HG03060 (cell line): ENCODE measurements around the gene IL26.
A peak's percentile ranks its signal among the peaks of the same experiment; 100 is the strongest.
"Not testable (repeated sequence)": the region's sequence is repeated elsewhere in the genome, so short reads cannot be mapped to it uniquely, and the experiment has no call there.

Experiments
- ATAC-seq: cut with Tn5 transposase; IDR thresholded peaks from one replicate; pipeline ENCODE4 v1.9.1; 2021; ENCODE audit warnings: low read depth, moderate number of reproducible peaks; ENCODE audit not compliant: unreplicated experiment

Gene IL26

DNA sequence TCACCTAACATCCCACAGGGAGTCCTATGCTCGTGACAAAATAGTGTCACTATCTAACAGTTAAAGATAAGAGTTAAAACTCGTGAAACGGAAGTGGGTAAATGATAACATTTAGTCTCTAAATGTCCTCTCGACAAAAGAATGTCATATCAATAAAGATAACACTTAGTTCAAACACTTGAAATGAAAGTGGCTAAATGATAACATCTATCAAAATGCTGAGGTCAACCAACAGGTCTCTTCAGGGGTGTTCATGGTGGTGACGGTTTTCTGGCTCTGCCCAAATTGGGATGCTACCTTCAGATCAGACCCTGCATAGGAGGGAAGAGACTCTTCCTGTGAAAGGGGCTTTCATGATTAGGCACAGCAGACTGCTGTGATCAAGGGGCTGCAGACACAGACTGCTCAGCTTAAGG lies 22.1 kb downstream of the IL26 start:
- no peak for ATAC-seq

DNA sequence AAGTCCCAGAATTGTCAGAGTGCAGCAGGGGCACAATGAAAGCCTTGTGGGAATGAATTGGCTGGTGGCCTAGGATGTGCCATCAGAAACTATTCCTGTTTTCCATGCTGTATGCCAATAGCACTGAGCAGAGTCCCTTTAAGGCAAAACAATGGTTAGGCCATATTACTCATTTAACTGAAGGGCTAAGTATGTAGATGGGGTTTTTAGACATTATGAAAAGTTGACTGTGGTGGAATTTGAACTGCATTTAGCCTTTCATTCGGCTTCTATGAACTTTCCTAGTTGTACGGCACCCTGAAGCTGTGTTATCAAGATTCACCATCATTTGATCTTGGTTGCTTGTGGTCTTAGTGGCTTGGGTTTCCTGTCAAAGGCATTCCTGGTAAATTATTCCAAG lies 24.8 kb downstream of the IL26 start:
- ATAC-seq, result no peak

DNA sequence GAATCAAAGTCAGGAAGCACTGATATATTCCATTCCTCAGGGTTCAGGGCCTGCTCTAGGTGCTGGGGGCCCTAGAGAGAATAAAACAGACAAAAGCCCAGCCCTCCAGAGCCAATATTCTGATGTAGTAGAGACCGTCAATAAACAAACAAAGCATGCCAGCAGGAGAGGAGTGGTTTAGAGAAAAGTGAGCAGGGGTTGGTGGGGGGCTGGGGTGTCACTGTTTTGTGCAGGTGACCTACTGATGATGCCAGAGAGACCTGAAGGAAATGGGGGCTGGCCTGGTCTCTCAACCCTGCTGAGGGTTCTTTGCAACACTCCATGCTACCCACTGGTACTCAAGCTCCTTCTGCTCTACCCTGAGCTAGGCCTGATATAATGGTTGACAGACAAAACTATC lies 26.5 kb downstream of the IL26 start:
- ATAC-seq, result no peak

DNA sequence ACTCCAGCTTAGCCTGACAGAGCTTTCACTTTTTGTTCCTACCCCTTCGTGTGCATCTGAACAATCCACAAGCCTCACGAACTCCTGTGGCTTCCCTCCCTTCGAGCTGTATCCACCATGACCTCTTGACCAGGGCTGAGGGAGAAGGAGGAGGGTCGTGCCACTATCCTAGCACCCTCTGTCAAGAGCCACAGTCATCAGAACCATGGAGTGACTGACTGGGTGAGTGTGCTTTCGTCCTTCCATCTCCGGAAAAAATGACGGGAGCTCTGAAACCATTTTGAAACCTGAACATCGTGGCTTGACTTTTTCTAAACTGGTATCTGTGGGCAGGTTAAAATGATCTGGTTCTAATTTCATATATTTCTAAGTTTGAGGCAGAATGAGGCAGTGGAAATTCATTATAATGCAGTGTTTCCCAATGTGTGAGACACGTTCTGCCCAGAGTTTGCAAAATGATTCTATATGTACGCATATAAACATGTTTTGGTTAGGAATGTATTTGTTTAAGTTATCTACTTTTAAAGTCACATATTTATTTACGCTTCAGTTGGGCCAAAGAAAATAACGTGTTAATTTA lies 27.0 kb downstream of the IL26 start:
- no peak for ATAC-seq

DNA sequence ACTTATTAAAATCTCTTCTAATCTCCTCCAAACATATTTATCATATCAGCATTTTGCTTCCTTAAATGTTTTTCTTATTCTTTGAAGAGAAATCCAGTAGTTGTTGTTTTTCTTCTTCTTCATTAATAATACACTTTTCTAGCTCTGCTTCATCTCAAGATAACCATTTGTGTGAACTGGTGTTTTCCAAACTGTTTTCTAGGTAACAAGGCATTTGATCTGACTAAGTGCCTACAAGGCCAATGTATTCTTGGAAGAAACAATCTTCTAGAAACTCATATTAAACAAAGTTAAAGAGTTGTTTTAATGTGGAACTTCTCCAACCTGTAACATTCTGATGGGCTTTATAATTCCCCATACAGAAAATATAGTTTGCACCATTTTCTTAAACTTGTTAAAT lies 35.3 kb downstream of the IL26 start:
- ATAC-seq, result no peak

DNA sequence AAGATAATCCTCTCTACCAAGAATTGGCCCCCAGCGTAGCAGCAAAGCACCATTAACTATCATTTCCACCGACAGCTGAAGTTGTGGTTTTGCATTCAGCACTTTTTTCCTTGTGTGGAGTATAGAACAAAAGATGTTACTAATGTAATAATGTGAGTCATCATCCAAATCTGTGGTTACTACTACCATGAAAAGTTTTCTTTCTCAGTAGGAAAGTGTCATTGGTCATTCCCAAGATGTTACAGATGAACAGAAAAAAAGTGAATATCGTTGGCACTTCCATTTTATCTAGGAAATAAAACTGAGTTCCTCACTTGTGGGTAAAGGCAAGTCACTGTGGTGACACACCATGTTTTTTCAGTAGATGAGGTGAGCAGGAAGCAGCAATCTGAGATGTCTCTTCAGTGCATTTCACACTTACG lies 35.8 kb downstream of the IL26 start:
- no peak for ATAC-seq

DNA sequence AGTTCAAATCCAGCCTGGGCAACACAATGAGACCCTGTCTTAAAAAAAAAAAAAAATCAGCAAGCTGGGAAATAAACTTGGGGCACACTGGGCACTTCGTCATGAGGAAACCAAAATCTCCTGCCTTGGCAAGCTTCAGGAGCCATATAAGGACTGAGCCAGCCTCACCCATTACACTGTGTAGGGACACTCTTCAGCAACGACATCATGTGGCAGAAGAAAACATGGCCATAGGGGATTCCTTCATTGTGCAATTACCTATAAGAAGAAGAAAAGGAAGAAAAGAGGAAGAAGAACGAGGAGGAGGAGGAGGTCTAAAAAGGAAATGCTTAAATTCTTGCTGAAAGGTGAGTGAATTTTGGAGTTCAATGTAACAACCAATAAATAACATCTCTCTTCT lies 40.0 kb downstream of the IL26 start:
- no peak for ATAC-seq

DNA sequence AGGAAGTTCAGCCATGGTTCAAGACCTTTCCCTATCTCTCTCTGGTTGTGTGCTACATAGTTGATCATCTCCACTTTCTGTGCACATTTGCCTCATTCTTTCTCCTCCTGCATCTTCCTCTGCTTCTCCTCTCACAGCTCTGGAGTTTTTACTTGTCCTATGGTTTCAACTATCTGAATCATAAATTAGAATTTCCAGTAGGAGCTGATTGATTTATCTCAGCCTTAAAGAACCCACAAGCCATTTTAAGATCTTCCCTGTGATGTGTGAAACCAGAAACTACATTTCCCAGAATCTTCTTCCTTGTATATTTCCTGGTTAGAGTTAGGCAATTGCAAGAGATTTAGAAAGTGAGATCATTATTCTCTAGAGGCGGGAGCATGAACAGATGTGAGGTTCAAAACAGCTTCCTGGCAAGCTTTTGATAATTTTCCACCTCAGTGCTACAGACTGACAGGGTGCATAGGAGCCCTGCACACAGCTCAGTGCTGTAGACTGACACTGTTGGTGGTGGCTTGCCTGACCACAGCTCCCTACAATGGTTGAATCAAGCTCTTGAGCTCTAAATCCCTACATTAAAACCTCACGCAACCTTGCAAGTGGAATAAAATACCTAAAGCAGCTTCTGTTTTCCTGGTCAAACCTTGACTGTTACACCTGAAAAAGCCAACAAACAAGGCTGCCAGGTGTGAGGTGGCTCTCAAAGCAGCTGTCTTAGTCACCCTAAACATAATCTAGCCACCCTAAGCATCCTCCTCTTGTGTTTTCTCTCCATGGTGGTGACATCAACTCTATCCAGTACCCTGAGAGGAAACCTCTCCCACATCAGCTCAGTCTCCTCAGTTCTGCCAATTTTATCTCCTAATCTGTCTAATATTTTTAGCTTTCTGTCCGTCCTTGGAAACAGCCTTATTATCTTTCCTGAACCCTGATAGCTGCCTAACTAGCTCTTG lies 44.5 kb downstream of the IL26 start:
- ATAC-seq, result no peak

DNA sequence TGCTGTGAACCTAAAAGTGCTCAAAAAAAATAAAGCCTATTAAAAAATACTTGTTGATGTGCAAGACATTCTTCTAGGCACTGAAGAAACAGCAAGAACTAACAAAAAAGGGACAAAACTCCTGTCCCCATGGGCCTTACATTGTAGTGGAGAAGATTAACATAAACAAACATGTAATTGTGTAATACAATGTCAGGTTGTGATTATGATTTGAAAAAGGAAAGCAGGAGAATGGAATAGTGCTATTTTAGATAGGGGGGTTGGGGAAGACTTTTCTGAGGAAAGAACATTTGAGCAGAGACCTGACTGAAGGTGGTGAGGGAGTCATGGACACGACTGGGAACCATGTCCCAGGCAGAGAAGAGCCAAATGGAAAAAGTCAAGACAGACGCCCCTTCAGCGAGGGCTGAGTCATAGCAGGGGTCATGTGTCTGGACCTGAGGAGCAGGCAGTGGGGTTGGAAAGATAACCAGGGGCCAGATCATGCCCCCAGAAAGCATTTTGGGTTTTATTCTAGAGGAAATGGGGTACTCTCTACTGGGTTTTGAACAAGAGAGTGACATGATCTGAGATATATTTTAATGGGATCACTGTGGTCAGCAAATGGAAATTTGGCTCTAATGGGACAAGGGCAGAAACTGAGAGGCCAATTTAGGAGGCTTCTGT lies 46.7 kb downstream of the IL26 start:
- ATAC-seq, result no peak

DNA sequence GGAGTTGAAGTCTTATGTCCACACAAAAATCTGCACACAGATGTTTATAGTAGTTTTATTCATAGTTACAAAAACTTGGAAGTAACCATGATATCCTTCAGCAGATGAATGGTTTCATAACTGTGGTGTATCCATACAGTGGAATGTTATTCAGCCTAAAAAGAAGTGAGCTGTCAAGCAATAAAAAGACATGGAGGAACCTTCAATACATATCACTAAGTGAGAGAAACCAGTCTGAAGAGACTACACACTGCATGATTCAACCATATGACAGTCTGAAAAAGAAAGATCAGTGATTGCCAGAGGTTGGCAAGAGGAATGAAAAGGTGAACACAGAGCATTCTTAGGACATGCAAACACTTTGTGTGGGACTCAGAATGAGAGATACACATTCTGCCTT lies 47.4 kb downstream of the IL26 start:
- ATAC-seq, result no peak

DNA sequence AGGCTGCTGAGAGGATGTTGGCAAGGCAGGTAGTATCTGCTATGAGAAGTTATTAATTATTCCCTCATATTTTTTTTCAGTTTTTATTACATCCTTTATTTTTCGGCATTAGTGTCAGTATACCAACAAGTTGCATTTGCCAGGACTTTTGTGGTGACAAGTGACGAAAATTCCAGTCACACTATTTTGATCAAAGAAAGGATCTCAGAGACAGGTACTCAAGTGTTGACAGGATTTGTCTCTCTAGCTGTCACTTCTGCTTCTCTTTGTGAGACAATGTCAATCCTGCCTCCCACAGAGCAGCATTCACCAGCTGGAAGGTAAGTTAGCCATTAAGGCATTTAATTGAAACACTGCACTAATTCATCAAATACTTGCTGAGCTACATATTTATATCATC lies 48.0 kb downstream of the IL26 start:
- ATAC-seq, result no peak

DNA sequence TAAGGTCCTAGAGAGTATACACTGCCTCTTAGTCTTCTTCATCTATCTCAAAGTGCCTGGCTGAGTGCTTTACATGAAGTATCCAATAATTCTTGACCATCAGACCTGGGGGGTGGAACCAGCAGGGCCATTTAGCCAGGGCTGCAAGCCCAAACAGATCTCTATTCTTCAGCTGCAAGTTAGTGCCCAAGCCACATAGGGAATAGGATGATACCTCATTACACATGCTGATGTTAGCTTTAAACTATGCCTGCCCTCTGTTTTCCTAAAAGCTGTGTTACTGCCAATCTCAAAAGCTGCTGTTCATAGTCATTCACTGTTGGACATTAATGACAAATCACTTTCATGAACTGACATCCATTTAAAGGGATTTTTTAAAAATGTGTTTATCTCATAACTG lies 49.4 kb downstream of the IL26 start:
- ATAC-seq, result no peak

DNA sequence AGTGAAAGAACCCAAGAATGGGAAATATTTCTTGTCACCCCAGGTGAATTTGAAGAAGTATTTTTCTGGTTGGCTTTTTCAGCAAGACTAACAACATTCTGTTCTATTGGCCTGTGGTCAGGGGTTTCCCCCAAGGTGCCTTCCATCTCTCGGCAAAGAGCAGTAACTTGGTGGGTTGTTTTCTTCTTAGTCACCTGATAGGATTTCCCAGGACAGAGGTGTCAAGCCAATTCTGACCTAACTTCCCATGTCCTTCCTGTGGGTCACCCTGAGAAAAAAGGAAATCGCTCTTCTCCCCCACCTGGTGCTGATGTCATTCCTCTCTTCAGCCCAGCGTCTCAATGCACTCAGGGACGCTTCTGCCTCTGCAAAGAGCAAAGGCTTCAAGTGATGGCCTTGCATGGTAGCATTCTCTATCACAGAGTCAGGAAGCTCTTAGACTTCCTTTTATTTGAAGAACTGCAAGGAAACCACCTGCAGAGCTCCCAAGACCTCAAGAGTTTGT lies 50.0 kb downstream of the IL26 start:
- ATAC-seq, result peak; percentile 52

DNA sequence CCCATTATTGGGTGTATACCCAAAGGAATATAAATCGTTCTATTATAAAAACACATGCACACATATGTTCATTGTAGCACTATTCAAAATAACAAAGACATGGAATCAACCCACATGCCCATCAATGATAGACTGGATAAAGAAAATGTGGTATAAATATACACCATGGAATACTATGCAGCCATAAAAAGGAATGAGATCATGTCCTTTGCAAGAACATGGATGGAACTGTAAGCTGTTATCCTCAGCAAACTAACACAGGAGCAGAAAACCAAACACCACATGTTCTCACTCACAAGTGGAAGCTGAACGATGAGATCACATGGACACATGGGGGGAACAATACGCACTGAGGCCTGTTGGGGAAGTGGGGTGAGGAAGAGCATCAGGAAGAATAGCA lies 50.8 kb downstream of the IL26 start:
- not testable (repeated sequence) for ATAC-seq

DNA sequence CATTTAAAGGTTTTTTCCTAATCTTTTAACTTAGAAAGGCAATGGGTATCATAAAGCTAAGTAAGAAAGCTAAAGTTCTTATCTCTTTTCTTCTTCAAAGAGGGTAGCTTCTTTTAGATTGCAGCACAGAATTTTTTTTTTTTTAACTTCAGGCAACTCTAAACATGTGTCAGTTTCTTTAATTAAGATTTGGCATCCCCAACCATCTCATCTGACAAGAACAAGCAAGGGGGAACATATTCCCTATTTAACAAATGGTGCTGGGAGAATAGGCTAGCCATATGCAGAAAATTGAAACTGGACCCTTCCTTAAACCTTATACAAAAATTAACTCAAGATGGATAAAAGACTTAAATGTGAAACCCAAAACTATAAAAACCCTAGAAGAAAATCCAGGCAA lies 51.8 kb downstream of the IL26 start:
- ATAC-seq, result no peak

DNA sequence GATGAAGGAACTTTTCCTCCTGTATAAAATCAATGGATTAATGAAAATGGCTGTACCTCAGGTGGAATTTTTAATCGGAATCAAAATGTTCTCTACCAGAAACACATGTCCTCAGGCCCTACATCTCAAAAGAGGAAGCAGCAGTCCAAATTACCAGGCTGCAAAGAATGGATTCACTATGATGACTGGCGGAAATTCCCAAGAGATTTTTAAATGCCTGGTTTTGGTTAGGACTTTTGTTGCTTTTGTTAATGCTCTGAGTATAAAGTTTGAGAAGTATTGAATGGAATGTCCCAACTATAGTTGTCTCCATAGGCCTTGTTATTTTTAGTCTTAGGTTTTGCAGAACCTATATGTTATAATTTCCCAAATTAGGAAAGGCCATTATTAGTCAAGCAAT lies 54.9 kb downstream of the IL26 start:
- ATAC-seq, result no peak

DNA sequence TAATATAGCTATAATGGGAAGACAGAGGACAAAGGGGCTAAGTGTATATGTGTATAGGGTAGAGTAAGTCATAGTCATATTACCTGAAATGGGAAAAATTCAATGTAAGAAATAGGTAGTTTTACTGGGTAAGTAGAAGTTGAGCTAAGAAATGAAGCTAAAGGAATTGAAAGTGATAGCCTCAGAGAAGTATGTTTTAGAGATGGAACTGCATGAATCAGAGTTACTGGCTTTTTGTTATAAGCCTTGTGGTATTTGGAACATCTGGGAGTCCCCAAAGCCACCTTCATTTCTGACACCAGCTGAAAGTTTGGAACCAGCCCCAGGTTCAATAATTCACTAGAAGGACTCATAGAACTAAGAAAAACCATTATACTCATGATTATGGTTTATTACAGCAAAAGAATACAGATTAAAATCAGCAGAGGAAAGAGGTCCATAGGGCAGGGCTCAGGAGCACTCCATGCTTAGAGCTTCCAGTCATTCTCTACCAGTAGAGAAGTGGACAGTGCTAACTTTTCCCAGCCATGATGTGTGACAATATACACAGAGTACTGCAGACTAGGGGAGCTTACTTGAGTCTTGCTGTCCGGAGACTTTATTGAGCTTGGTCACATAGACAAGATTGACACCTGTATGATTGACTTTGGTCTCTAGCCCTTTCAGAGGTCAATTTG lies 56.3 kb downstream of the IL26 start:
- ATAC-seq, result no peak

DNA sequence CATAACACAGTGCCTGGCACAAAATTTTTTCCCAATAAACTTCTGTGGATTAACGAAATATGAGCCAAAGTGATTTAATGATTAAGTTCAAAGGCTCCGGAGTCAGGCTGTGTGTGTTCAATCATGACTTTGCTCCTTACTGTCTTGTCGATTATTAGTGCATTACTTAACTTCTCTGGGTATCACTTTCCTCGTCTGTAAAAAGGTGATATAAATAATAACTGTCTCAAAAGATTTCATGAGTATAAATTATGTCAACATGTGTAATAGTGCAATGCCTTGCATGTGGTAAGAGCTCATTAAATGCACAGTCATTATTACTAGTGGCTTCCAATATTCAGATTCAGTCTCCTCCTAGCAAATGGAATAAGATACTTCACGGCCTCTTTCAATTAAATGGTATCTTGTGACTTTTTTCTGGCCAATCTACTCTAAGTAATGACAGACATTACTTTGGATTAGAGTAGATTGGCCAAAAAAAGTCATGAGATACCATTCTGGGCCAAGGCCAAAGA lies 59.2 kb downstream of the IL26 start:
- no peak for ATAC-seq

DNA sequence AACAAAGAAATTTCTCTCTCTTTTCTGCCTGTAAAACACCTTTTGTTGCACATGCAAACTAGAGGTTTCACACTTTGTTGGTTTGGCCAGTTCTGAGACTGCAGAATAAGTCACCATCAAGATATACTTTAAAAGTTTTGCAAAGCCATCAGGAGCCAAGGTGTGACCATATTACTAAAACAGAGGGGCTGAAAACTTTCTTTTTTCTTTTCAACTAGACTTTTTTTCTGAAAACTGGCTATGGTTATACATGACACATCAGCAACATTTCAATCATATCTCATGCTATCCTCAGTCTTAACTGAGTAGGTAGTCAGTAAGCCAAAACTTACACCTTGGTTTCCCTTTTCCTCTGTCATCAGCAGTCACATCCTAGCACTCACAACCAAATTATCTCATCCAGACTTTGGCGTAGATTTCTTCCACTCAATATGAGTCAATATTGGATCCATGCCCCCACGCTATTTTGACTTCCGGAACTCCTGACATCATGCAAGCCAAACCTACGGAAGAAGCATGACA lies 62.0 kb downstream of the IL26 start:
- peak; percentile 57 for ATAC-seq

DNA sequence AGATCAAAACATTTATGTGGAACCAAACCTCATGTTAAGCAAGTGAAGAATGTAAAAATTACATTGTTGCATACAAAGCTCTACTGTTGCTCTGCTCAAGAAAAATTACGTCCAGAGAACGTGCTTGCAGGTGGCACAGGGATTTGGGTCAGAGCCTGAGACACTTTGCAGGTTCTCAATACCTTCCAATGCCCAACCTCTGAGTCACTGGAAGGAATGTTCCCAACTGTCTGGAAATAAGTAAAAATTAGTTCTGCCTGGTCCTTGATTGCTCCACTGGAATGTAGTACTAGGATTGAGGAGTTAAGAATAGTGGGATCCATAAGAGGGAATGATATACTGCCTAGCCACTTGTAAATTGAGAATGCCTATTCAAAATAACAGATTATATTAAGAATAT lies 63.2 kb downstream of the IL26 start:
- ATAC-seq, result no peak
